Measurements from ENCODE around the gene TGIF1.

TGIF1 gene

GRCh38 chr18:3485153-3486149, 35.5 kb downstream of the TGIF1 start:
- no peak overlapping the region for H3K4me3 ChIP-seq (ENCODE audit: low read depth, low read length)
- DNase-seq (ENCODE audit: low read depth): no peak
- TF ChIP-seq CTCF (IDR thresholded peaks at IDR 0.05; ENCODE audit: control insufficient read depth, extremely low read depth, insufficient read depth): no peak

GRCh38 chr18:3486512-3486911, 36.5 kb downstream of the TGIF1 start:
- no peak for DNase-seq (ENCODE audit: low read depth)
- TF ChIP-seq CTCF (IDR thresholded peaks at IDR 0.05; ENCODE audit: control insufficient read depth, extremely low read depth, insufficient read depth): no peak
- H3K4me3 ChIP-seq (ENCODE audit: low read depth, low read length): no peak overlapping the region

GRCh38 chr18:3489462-3489861, 39.5 kb downstream of the TGIF1 start:
- DNase-seq (ENCODE audit: low read depth): no peak
- H3K4me3 ChIP-seq (ENCODE audit: low read depth, low read length): no peak overlapping the region
- TF ChIP-seq CTCF (IDR thresholded peaks at IDR 0.05; ENCODE audit: control insufficient read depth, extremely low read depth, insufficient read depth): no peak

GRCh38 chr18:3491981-3492555, 42.1 kb downstream of the TGIF1 start:
- no peak for DNase-seq (ENCODE audit: low read depth)
- TF ChIP-seq CTCF (IDR thresholded peaks at IDR 0.05; ENCODE audit: control insufficient read depth, extremely low read depth, insufficient read depth): no peak

GRCh38 chr18:3492721-3493120, 42.7 kb downstream of the TGIF1 start:
- no peak overlapping the region for H3K4me3 ChIP-seq (ENCODE audit: low read depth, low read length)
- no peak for TF ChIP-seq CTCF (IDR thresholded peaks at IDR 0.05; ENCODE audit: control insufficient read depth, extremely low read depth, insufficient read depth)
- DNase-seq (ENCODE audit: low read depth): no peak

More at GRCh38 chr18:3491981-3492555, 42.1 kb downstream of the TGIF1 start:
- H3K4me3 ChIP-seq (ENCODE audit: low read depth, low read length): no peak overlapping the region

GRCh38 chr18:3493501-3494244, 43.7 kb downstream of the TGIF1 start:
- H3K4me3 ChIP-seq (ENCODE audit: low read depth, low read length): no peak overlapping the region

More at GRCh38 chr18:3493501-3494244, 43.7 kb downstream of the TGIF1 start:
- no peak for DNase-seq (ENCODE audit: low read depth)
- TF ChIP-seq CTCF (IDR thresholded peaks at IDR 0.05; ENCODE audit: control insufficient read depth, extremely low read depth, insufficient read depth): no peak

All from LNCaP clone FGC (cell line).